NOMO-1 treated with DMSO at 0.1 percent for 48 hours (cell line): ENCODE measurements around the gene BLID.
A peak's percentile ranks its signal among the peaks of the same experiment; 100 is the strongest.

Experiments
- DNase-seq: peaks from one replicate; lab custom pipeline; 2025; ENCODE audit not compliant: unreplicated experiment; lab: John Stamatoyannopoulos, UW

Gene BLID

GRCh38 chr11:122140500-122140899, 24.5 kb upstream of the BLID start:
- no peak for DNase-seq

- no peak for DNase-seq
Measured at GRCh38 chr11:122139595-122139866, 23.5 kb upstream of the BLID start.

- no peak for DNase-seq
Measured at GRCh38 chr11:122138744-122139594, 23.0 kb upstream of the BLID start.

GRCh38 chr11:122137078-122137793, 21.2 kb upstream of the BLID start:
- no peak for DNase-seq

GRCh38 chr11:122131126-122131525, 15.1 kb upstream of the BLID start:
- DNase-seq, result no peak

GRCh38 chr11:122128146-122128545, 12.1 kb upstream of the BLID start:
- DNase-seq, result no peak

GRCh38 chr11:122127020-122127419, 11.0 kb upstream of the BLID start:
- no peak for DNase-seq

GRCh38 chr11:122126024-122126688, 10.1 kb upstream of the BLID start:
- no peak for DNase-seq

GRCh38 chr11:122123263-122123929, 7.4 kb upstream of the BLID start:
- DNase-seq, result no peak

GRCh38 chr11:122122179-122122578, 6.2 kb upstream of the BLID start:
- DNase-seq, result no peak

GRCh38 chr11:122120096-122120495, 4.1 kb upstream of the BLID start:
- DNase-seq, result no peak

- DNase-seq, result no peak
Measured at GRCh38 chr11:122116591-122116990, 576 bp upstream of the BLID start.

- DNase-seq, result no peak
Measured at GRCh38 chr11:122114976-122115375, 1.0 kb downstream of the BLID start.

GRCh38 chr11:122113836-122114825, 1.9 kb downstream of the BLID start:
- DNase-seq, result peak; percentile 18

GRCh38 chr11:122112470-122113365, 3.3 kb downstream of the BLID start:
- no peak for DNase-seq

GRCh38 chr11:122109932-122110331, 6.1 kb downstream of the BLID start:
- DNase-seq, result no peak

GRCh38 chr11:122108828-122109227, 7.2 kb downstream of the BLID start:
- DNase-seq, result no peak

GRCh38 chr11:122108192-122108799, 7.7 kb downstream of the BLID start:
- peak; percentile 43 for DNase-seq

GRCh38 chr11:122107566-122107965, 8.4 kb downstream of the BLID start:
- DNase-seq, result no peak
